GM19193 (cell line): ENCODE data around the gene CNKSR3.

ENCODE experiments used
- POLR2A ChIP-seq: IDR thresholded peaks from 4 replicates; pipeline ENCODE4 v1.6.1; 2011; ENCODE audit not compliant: insufficient read depth, insufficient read length; ENCODE audit errors: extremely low read depth

Gene CNKSR3

GRCh38 chr6:154511791-154512190, 1.3 kb upstream of the CNKSR3 start:
- no peak for TF ChIP-seq POLR2A

GRCh38 chr6:154509421-154510143, 903 bp downstream of the CNKSR3 start:
- no peak for TF ChIP-seq POLR2A

GRCh38 chr6:154508573-154509375, 1.7 kb downstream of the CNKSR3 start:
- TF ChIP-seq POLR2A: no peak

- no peak for TF ChIP-seq POLR2A
Measured at GRCh38 chr6:154506991-154507898, 3.2 kb downstream of the CNKSR3 start.

GRCh38 chr6:154506582-154506981, 3.9 kb downstream of the CNKSR3 start:
- no peak for TF ChIP-seq POLR2A

GRCh38 chr6:154506108-154506507, 4.4 kb downstream of the CNKSR3 start:
- no peak for TF ChIP-seq POLR2A

GRCh38 chr6:154504865-154505449, 5.5 kb downstream of the CNKSR3 start:
- TF ChIP-seq POLR2A: no peak

- TF ChIP-seq POLR2A: no peak
Measured at GRCh38 chr6:154504102-154504501, 6.4 kb downstream of the CNKSR3 start.

- no peak for TF ChIP-seq POLR2A
Measured at GRCh38 chr6:154503658-154504057, 6.8 kb downstream of the CNKSR3 start.

GRCh38 chr6:154502553-154502952, 7.9 kb downstream of the CNKSR3 start:
- no peak for TF ChIP-seq POLR2A

GRCh38 chr6:154501578-154501868, 9.0 kb downstream of the CNKSR3 start:
- no peak for TF ChIP-seq POLR2A

GRCh38 chr6:154500769-154501577, 9.5 kb downstream of the CNKSR3 start:
- TF ChIP-seq POLR2A: no peak

GRCh38 chr6:154499855-154500589, 10.5 kb downstream of the CNKSR3 start:
- no peak for TF ChIP-seq POLR2A

- TF ChIP-seq POLR2A: no peak
Measured at GRCh38 chr6:154498340-154498934, 12.0 kb downstream of the CNKSR3 start.
